OCI-LY1 (cell line): ENCODE results near the gene RAB9B.

Experiments used
- H2AFZ ChIP-seq: fragments of 200-600 bp; sonication (generic), shearing (Covaris generic); 2 replicates; pipeline ENCODE4 v1.6.0; 2014; ENCODE audit warnings: antibody characterized with exemption, mild to moderate bottlenecking, low read length
- H3F3A ChIP-seq: fragments of 200-600 bp; sonication (generic), shearing (Covaris generic); 2 replicates; pipeline ENCODE4 v1.6.0; 2014; ENCODE audit warnings: mild to moderate bottlenecking, antibody characterized with exemption, low read length, moderate library complexity; ENCODE audit not compliant: insufficient read depth
- H3K27ac ChIP-seq: fragments of 200-600 bp; sonication (generic); 2 replicates; pipeline ENCODE4 v1.5.1; 2014; ENCODE audit warnings: low read length, mixed run types, mild to moderate bottlenecking, low read depth; ENCODE audit not compliant: poor library complexity, severe bottlenecking
- H3K27me3 ChIP-seq: fragments of 200-600 bp; sonication (generic); 2 replicates; pipeline ENCODE4 v1.6.0; 2014; ENCODE audit warnings: antibody characterized with exemption, mild to moderate bottlenecking, low read length, moderate library complexity; ENCODE audit not compliant: insufficient read depth
- H3K36me3 ChIP-seq: fragments of 200-600 bp; sonication (generic); 2 replicates; pipeline ENCODE4 v1.6.1; 2014; ENCODE audit warnings: mild to moderate bottlenecking, antibody characterized with exemption, low read length, moderate library complexity, mixed read lengths; ENCODE audit not compliant: insufficient read depth
- H3K4me1 ChIP-seq: fragments of 200-600 bp; sonication (generic); 2 replicates; pipeline ENCODE4 v1.5.1; 2014; ENCODE audit warnings: mild to moderate bottlenecking, low read length, moderate library complexity; ENCODE audit not compliant: insufficient read depth, severe bottlenecking
- H3K4me2 ChIP-seq: fragments of 200-600 bp; sonication (generic), shearing (Covaris generic); 2 replicates; pipeline ENCODE4 v1.6.1; 2014; ENCODE audit warnings: low read length
- H3K4me3 ChIP-seq: fragments of 200-600 bp; sonication (generic); 2 replicates; pipeline ENCODE4 v1.5.1; 2014; ENCODE audit warnings: low read length, low read depth, mild to moderate bottlenecking, mixed read lengths; ENCODE audit not compliant: poor library complexity, severe bottlenecking
- H3K79me2 ChIP-seq: fragments of 200-600 bp; shearing (Covaris generic); 2 replicates; pipeline ENCODE4 v1.6.1; 2016; ENCODE audit warnings: mixed run types, low read length, mixed read lengths; ENCODE audit not compliant: insufficient read depth
- H3K9ac ChIP-seq: fragments of 200-600 bp; sonication (generic), shearing (Covaris generic); 2 replicates; pipeline ENCODE4 v1.6.1; 2014; ENCODE audit warnings: mild to moderate bottlenecking, low read length, mixed read lengths
- H3K9me2 ChIP-seq: fragments of 200-600 bp; sonication (generic), shearing (Covaris generic); 2 replicates; pipeline ENCODE4 v1.6.1; 2014; ENCODE audit warnings: low read depth, mild to moderate bottlenecking, low read length, mixed read lengths
- H3K9me3 ChIP-seq: fragments of 200-600 bp; shearing (Covaris generic); 2 replicates; pipeline ENCODE4 v1.6.1; 2014; ENCODE audit warnings: low read length, mixed read lengths
- H4K20me1 ChIP-seq: fragments of 200-600 bp; sonication (generic), shearing (Covaris generic); 2 replicates; pipeline ENCODE4 v1.6.0; 2016; ENCODE audit warnings: mild to moderate bottlenecking, low read length; ENCODE audit not compliant: insufficient read depth
- EZH2 ChIP-seq: fragments of 200-600 bp; sonication (generic), shearing (Covaris generic); IDR thresholded peaks from 2 replicates; pipeline ENCODE4 v1.8.0; 2017; ENCODE audit warnings: borderline replicate concordance, mixed run types, mild to moderate bottlenecking, antibody characterized with exemption, low read length, moderate library complexity, mixed read lengths
- TF ChIP-seq, protein P1 (sequence below): fragments of 200-600 bp; sonication (generic), shearing (Covaris generic); IDR thresholded peaks from 2 replicates; pipeline ENCODE4 v1.5.1; 2017; ENCODE audit warnings: mild to moderate bottlenecking, antibody characterized with exemption, low read length, moderate library complexity, mixed read lengths

The RAB9B gene

DNA sequence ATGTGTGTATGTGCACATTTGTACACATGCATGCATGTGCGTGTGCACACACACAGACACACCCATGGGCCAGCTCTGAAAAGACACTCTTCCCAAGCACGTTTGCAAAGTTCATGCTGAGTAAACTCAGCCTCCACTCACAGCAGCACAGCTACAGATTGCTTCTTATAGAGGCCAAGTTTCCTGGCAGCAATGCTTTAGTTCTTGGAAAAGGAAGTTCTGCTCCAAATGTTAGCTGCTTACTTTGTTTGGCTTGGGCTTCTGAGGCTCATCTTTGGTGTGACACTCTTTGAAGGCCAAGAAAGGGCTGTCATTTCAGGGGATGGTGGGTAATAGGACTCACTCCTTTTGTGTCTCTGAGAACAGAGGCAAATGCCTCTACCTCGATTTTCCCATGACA lies 48.9 kb downstream of the RAB9B start:
- Histone ChIP-seq H3K9ac (no peak overlapping the region), H2AFZ (no peak overlapping the region), H3F3A (no peaks in the 10 kb centered on the region), H3K27ac (no peak overlapping the region), H4K20me1 (no peaks in the 10 kb centered on the region), H3K9me3 (no peaks in the 10 kb centered on the region), H3K9me2 (no peaks in the 10 kb centered on the region), H3K79me2 (no peaks in the 10 kb centered on the region), H3K4me2 (no peak overlapping the region), H3K27me3 (no peaks in the 10 kb centered on the region), H3K4me1 (no peaks in the 10 kb centered on the region), H3K36me3 (no peaks in the 10 kb centered on the region), H3K4me3 (no peak overlapping the region)
- TF ChIP-seq EZH2: no peak
- TF ChIP-seq, protein P1, sequence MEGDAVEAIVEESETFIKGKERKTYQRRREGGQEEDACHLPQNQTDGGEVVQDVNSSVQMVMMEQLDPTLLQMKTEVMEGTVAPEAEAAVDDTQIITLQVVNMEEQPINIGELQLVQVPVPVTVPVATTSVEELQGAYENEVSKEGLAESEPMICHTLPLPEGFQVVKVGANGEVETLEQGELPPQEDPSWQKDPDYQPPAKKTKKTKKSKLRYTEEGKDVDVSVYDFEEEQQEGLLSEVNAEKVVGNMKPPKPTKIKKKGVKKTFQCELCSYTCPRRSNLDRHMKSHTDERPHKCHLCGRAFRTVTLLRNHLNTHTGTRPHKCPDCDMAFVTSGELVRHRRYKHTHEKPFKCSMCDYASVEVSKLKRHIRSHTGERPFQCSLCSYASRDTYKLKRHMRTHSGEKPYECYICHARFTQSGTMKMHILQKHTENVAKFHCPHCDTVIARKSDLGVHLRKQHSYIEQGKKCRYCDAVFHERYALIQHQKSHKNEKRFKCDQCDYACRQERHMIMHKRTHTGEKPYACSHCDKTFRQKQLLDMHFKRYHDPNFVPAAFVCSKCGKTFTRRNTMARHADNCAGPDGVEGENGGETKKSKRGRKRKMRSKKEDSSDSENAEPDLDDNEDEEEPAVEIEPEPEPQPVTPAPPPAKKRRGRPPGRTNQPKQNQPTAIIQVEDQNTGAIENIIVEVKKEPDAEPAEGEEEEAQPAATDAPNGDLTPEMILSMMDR: no peak

DNA sequence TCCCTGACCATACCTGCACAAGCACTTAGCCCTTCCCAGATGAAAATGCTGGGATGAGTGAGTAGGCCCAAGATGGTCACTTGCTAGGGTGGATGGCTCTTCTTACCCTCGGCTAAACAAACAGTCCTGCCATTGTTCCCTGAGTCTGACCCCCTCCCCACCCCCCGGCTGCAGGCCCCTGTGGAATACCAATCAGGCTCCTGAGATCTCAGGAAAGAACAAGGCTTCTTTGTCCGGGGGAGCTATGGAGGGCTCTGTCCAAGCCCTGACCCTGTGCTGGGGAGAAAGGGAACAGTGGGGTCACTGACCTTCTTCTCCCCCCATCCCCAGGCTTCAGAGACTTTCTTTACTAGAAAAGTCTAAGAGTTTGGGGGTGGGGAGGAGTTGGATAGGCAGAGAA lies 49.4 kb downstream of the RAB9B start:
- no peaks in the 10 kb centered on the region for H3K9me2 ChIP-seq
- no peaks in the 10 kb centered on the region for H3K9me3 ChIP-seq
- H4K20me1 ChIP-seq: no peaks in the 10 kb centered on the region
- H3F3A ChIP-seq: no peaks in the 10 kb centered on the region
- no peak overlapping the region for H3K4me3 ChIP-seq
- no peak overlapping the region for H3K27ac ChIP-seq
- TF ChIP-seq, protein P1: no peak
- TF ChIP-seq EZH2: no peak
- H3K79me2 ChIP-seq: no peaks in the 10 kb centered on the region
- H3K27me3 ChIP-seq: no peaks in the 10 kb centered on the region
- no peak overlapping the region for H3K4me2 ChIP-seq
- H2AFZ ChIP-seq: no peak overlapping the region
- H3K36me3 ChIP-seq: no peaks in the 10 kb centered on the region
- no peak overlapping the region for H3K9ac ChIP-seq
- H3K4me1 ChIP-seq: no peaks in the 10 kb centered on the region

DNA sequence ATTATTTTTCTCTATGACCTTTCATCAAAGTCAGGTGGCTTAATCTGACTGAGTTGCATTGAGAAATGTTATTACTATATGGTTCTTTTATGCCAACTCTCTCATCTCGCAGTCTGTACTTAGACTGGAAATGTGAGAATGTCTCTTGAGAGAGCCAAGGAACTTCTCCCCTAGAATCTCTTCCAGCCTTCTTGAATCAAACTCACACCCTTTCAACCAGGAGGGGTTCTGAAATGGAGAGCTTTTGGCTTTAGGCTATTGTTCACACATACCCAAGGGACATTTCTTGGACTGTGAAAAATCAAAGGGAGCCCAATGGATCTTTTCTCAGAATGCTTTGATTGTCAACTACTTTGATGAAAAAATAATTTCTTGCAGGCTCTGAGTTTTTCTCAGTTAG lies 50.4 kb downstream of the RAB9B start:
- no peak overlapping the region for H3K27ac ChIP-seq
- H3K9ac ChIP-seq: no peak overlapping the region
- no peaks in the 10 kb centered on the region for H3K9me2 ChIP-seq
- no peak overlapping the region for H3K4me2 ChIP-seq
- no peak overlapping the region for H2AFZ ChIP-seq
- H3K27me3 ChIP-seq: no peaks in the 10 kb centered on the region
- H3F3A ChIP-seq: no peaks in the 10 kb centered on the region
- no peaks in the 10 kb centered on the region for H3K4me1 ChIP-seq
- no peaks in the 10 kb centered on the region for H4K20me1 ChIP-seq
- no peaks in the 10 kb centered on the region for H3K79me2 ChIP-seq
- TF ChIP-seq EZH2: no peak
- TF ChIP-seq, protein P1: no peak
- no peak overlapping the region for H3K4me3 ChIP-seq
- no peaks in the 10 kb centered on the region for H3K36me3 ChIP-seq
- no peaks in the 10 kb centered on the region for H3K9me3 ChIP-seq
